Stomach (tissue), 4 donors: ENCODE results near the gene TNRC6C.

ENCODE experiments used
- EP300 ChIP-seq: sonication (generic); formaldehyde crosslinking; IDR thresholded peaks from one replicate; pipeline ENCODE4 v1.6.1; 2017; ENCODE audit warnings: antibody characterized with exemption
- POLR2A ChIP-seq, 4 donors: fragments of 450-650 bp; IDR thresholded peaks; one replicate each; pipeline ENCODE4 v1.6.1; 2016; ENCODE audit warnings: antibody characterized with exemption in 4 of 4, control low read depth in 2 of 4, mild to moderate bottlenecking in 1 of 4, moderate library complexity in 1 of 4
- POLR2AphosphoS5 ChIP-seq, 3 donors: sonication (generic); formaldehyde crosslinking; IDR thresholded peaks; one replicate each; pipeline ENCODE4 v1.6.1; 2016; ENCODE audit warnings: antibody characterized with exemption in 3 of 3
- TF ChIP-seq, protein P1 (sequence below), 7 experiments: fragments of 450-650 bp in 4 of 7; fragments of 200-600 bp in 3 of 7; sonication (generic) in 3 of 7; IDR thresholded peaks; one replicate each; pipeline ENCODE4 v1.5.1; 2016 to 2019; ENCODE audit warnings: antibody characterized with exemption in 7 of 7, control low read depth in 2 of 7, mild to moderate bottlenecking in 1 of 7

DNA sequence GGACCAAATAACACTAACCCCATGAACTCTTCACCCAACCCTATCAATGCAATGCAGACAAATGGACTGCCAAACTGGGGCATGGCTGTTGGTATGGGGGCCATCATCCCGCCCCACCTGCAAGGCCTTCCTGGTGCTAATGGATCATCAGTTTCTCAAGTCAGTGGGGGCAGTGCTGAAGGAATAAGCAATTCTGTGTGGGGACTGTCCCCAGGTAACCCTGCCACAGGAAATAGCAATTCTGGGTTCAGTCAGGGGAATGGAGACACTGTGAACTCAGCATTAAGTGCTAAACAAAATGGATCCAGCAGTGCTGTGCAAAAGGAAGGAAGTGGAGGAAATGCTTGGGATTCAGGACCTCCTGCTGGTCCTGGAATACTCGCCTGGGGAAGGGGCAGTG is 91.1 kb downstream of the TNRC6C start:
- TF ChIP-seq, protein P1, sequence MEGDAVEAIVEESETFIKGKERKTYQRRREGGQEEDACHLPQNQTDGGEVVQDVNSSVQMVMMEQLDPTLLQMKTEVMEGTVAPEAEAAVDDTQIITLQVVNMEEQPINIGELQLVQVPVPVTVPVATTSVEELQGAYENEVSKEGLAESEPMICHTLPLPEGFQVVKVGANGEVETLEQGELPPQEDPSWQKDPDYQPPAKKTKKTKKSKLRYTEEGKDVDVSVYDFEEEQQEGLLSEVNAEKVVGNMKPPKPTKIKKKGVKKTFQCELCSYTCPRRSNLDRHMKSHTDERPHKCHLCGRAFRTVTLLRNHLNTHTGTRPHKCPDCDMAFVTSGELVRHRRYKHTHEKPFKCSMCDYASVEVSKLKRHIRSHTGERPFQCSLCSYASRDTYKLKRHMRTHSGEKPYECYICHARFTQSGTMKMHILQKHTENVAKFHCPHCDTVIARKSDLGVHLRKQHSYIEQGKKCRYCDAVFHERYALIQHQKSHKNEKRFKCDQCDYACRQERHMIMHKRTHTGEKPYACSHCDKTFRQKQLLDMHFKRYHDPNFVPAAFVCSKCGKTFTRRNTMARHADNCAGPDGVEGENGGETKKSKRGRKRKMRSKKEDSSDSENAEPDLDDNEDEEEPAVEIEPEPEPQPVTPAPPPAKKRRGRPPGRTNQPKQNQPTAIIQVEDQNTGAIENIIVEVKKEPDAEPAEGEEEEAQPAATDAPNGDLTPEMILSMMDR (IDR thresholded peaks at IDR 0.05) = no peak
- TF ChIP-seq POLR2A (IDR thresholded peaks at IDR 0.05) = no peak
- no peak for TF ChIP-seq POLR2AphosphoS5 (IDR thresholded peaks at IDR 0.05)
- TF ChIP-seq EP300 = no peak
